Measurements from ENCODE around the gene RCOR3. TPM values are rescaled to one million over a fixed set of nuclear protein-coding genes. Genes with fewer than 3 reads are reported as not detected.
"Not testable (repeated sequence)": the region's sequence is repeated elsewhere in the genome, so short reads cannot be mapped to it uniquely, and the experiment has no call there.

RCOR3 gene
- total RNA-seq, 1 donor from 2014 or later = 44.8 TPM

GRCh38 chr1:211259638-211260126, 516 bp downstream of the RCOR3 start:
- H3K27ac Mint-ChIP-seq = peak overlapping the region; percentile 52

DNA sequence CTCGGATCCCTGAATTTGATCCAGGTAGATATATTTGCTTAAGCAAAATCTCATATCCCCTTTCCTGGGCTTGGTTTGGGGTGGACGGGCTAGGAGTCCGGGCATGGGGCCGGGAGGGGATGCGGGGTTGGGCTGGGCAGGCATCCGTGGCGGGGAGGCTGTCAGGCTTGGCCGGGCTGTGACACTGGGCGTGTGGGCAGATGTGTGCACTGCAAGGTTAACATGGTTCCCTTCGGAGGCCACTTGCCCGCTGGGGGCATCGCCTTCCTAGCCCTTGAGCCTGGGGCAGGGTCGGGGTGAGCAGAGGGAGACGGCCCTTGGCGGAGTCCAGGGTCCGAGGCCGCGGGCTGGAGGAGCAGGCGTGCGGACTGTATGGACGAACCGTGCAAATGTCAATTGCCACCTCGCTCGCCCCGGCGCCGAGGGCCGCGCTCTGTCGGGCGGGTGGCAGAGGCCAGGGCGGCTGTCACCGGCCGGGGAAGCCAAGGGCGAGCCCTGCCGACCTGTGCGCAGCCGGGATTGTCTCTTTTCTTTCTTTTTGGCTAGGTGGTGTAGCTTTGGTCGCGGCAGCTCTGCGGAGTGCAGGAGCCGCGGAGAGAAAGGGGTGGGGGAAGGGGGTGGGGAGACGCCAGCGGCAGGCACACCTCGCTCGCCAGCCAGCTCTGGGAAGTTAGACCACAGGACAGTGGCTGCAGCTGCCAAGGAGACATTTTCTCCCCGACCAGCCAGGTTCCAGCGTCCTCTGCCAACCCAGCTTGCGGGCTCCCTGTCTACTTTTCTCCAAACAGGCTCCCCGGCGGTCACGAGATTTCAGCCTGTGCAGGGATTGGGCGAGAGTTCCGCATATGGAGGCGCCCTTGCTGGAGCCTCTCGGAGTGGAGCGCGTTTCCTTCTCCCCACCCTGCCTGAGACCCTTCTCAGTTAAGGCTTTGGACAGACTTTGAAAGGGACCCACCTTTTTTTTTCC, 1.3 kb downstream of the RCOR3 start:
- Histone ChIP-seq H3K9me3 (ENCODE audit: low read depth) (no peaks in the 10 kb centered on the region), H3K79me2 (ENCODE audit: low read depth) (peaks cover 62% of the 10 kb centered on the region)
- peaks cover 12% of the 10 kb centered on the region for H3K36me3 Mint-ChIP-seq

More at GRCh38 chr1:211259638-211260126, 516 bp downstream of the RCOR3 start:
- Mint-ChIP-seq H3K36me3 (peaks cover 12% of the 10 kb centered on the region), H3K4me3 (peak overlapping the region; percentile 88), H3K4me1 (peaks cover 23% of the 10 kb centered on the region), H3K27me3 (ENCODE audit: insufficient read depth, low read depth) (peaks cover 5% of the 10 kb centered on the region), H3K9me3 (no peaks in the 10 kb centered on the region)
- peak overlapping the region; percentile 78 for H3K4me3 ChIP-seq
- H3K79me2 ChIP-seq (ENCODE audit: low read depth) = peaks cover 56% of the 10 kb centered on the region
- H3K27ac ChIP-seq = peak overlapping the region; percentile 99
- TF ChIP-seq EZH2 (IDR thresholded peaks at IDR 0.05) (no peak), EZH2phosphoT487 (IDR thresholded peaks at IDR 0.05) (no peak), CTCF (IDR thresholded peaks at IDR 0.05) (no peak)
- H4K20me1 ChIP-seq (ENCODE audit: low read depth) = peaks cover 6% of the 10 kb centered on the region
- H3F3A ChIP-seq (ENCODE audit: low read depth) = peaks cover 47% of the 10 kb centered on the region
- no peak for DNase-seq (ENCODE audit: low spot score)
- H3K4me1 ChIP-seq = peaks cover 17% of the 10 kb centered on the region
- peak overlapping the region; percentile 93 for H3K4me2 ChIP-seq
- H3K27me3 ChIP-seq = no peaks in the 10 kb centered on the region
- no peak overlapping the region for H2AFZ ChIP-seq (replicated peaks)
- no peaks in the 10 kb centered on the region for H3K9me3 ChIP-seq (ENCODE audit: low read depth)
- H3K9ac ChIP-seq = peak overlapping the region; percentile 85
- no peaks in the 10 kb centered on the region for H3K36me3 ChIP-seq

GRCh38 chr1:211261229-211261628, 2.1 kb downstream of the RCOR3 start:
- peaks cover 5% of the 10 kb centered on the region for H3K27me3 Mint-ChIP-seq (ENCODE audit: insufficient read depth, low read depth)
- peaks cover 12% of the 10 kb centered on the region for H3K36me3 Mint-ChIP-seq
- Histone ChIP-seq H3F3A (ENCODE audit: low read depth) (peaks cover 45% of the 10 kb centered on the region), H4K20me1 (ENCODE audit: low read depth) (peaks cover 11% of the 10 kb centered on the region), H3K36me3 (peaks cover under 1% of the 10 kb centered on the region), H3K4me3 (peak overlapping the region; percentile 78), H3K27ac (peak overlapping the region; percentile 54), H3K79me2 (ENCODE audit: low read depth) (peaks cover 66% of the 10 kb centered on the region), H3K4me1 (peaks cover 16% of the 10 kb centered on the region), H3K4me2 (peak overlapping the region; percentile 93), H3K9me3 (ENCODE audit: low read depth) (no peaks in the 10 kb centered on the region), H2AFZ (replicated peaks) (no peak overlapping the region), H3K9ac (no peak overlapping the region), H3K27me3 (no peaks in the 10 kb centered on the region)
- peaks cover 23% of the 10 kb centered on the region for H3K4me1 Mint-ChIP-seq
- H3K4me3 Mint-ChIP-seq = peak overlapping the region; percentile 88
- DNase-seq (ENCODE audit: low spot score) = no peak
- H3K9me3 Mint-ChIP-seq = no peaks in the 10 kb centered on the region
- H3K27ac Mint-ChIP-seq = no peak overlapping the region
- TF ChIP-seq EZH2phosphoT487 (IDR thresholded peaks at IDR 0.05) (no peak), EZH2 (IDR thresholded peaks at IDR 0.05) (no peak), CTCF (IDR thresholded peaks at IDR 0.05) (no peak)

More for the DNA sequence above, 1.3 kb downstream of the RCOR3 start:
- Mint-ChIP-seq H3K9me3 (no peaks in the 10 kb centered on the region), H3K4me1 (peaks cover 23% of the 10 kb centered on the region), H3K4me3 (peak overlapping the region; percentile 88), H3K27ac (peak overlapping the region; percentile 52), H3K27me3 (ENCODE audit: insufficient read depth, low read depth) (peaks cover 5% of the 10 kb centered on the region)
- H3K36me3 ChIP-seq = no peaks in the 10 kb centered on the region
- H3K4me3 ChIP-seq = peak overlapping the region; percentile 78
- peak overlapping the region; percentile 93 for H3K4me2 ChIP-seq
- H2AFZ ChIP-seq (replicated peaks) = peak overlapping the region; percentile 14
- peaks cover 7% of the 10 kb centered on the region for H4K20me1 ChIP-seq (ENCODE audit: low read depth)
- peaks cover 47% of the 10 kb centered on the region for H3F3A ChIP-seq (ENCODE audit: low read depth)
- TF ChIP-seq EZH2 (IDR thresholded peaks at IDR 0.05) (no peak), EZH2phosphoT487 (IDR thresholded peaks at IDR 0.05) (no peak), CTCF (IDR thresholded peaks at IDR 0.05) (no peak)
- H3K9ac ChIP-seq = peak overlapping the region; percentile 40
- DNase-seq (ENCODE audit: low spot score) = peak; percentile 81
- peak overlapping the region; percentile 54 for H3K27ac ChIP-seq
- H3K27me3 ChIP-seq = no peaks in the 10 kb centered on the region
- H3K4me1 ChIP-seq = peaks cover 17% of the 10 kb centered on the region

GRCh38 chr1:211263022-211263421, 3.9 kb downstream of the RCOR3 start:
- not testable (repeated sequence) for H3K27ac ChIP-seq; H3K4me1 ChIP-seq; DNase-seq (ENCODE audit: low spot score); H3K36me3 ChIP-seq; H3K4me2 ChIP-seq; H3K9ac ChIP-seq; H3K4me3 Mint-ChIP-seq; H3K4me3 ChIP-seq; H3K27me3 Mint-ChIP-seq (ENCODE audit: insufficient read depth, low read depth); H3K4me1 Mint-ChIP-seq; H3K9me3 Mint-ChIP-seq; H3K27ac Mint-ChIP-seq; H3K9me3 ChIP-seq (ENCODE audit: low read depth); H2AFZ ChIP-seq (replicated peaks); H3K27me3 ChIP-seq
- H3K36me3 Mint-ChIP-seq = peaks cover 20% of the 10 kb centered on the region
- peaks cover 58% of the 10 kb centered on the region for H3K79me2 ChIP-seq (ENCODE audit: low read depth)
- peaks cover 27% of the 10 kb centered on the region for H3F3A ChIP-seq (ENCODE audit: low read depth)
- H4K20me1 ChIP-seq (ENCODE audit: low read depth) = peaks cover 11% of the 10 kb centered on the region
